ENCODE data around the gene CLK2.

CLK2 gene

DNA sequence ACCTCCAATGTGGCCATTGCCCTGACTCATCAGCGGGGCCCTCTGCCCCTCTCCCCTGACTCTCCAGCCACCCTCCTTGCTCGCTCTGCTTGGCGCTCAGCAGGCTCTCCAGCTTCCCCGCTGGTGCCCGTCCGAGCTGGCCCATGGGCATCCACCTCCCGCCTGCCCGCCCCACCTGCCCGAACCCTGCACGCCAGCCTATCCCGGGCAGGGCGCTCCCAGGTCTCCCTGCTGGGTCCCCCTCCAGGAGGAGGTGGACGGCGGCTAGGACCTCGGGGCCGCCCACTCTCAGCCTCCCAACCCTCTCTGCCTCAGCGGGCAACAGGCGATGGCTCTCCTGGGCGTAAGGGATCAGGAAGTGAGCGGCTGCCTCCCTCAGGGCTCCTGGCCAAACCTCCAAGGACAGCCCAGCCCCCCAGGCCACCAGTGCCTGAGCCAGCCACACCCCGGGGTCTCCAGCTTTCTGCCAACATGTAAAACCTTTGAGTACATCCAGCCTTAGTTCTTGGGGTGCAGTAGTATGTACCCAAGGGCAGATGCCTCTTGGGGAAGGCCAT lies 14.8 kb upstream of the CLK2 start:
- TF ChIP-seq POLR2A (IDR thresholded peaks at IDR 0.05; ENCODE audit: low read depth, low read length): no peak
- no peak for TF ChIP-seq TAF1 (IDR thresholded peaks at IDR 0.05; ENCODE audit: low read depth, low read length)
- TF ChIP-seq SPI1 (IDR thresholded peaks at IDR 0.05; ENCODE audit: low read depth, low read length): no peak
- no peak for TF ChIP-seq POLR2AphosphoS5 (IDR thresholded peaks at IDR 0.05; ENCODE audit: low read depth, low read length)
- TF ChIP-seq POU2F2 (IDR thresholded peaks at IDR 0.05; ENCODE audit: low read depth, low read length): no peak
- TF ChIP-seq PAX5 (IDR thresholded peaks at IDR 0.05; ENCODE audit: insufficient read depth, low read length, severe bottlenecking): no peak
- FAIRE-seq (no peak), DNase-seq (ENCODE audit: insufficient read length, low spot score) (no peak)

- FAIRE-seq: no peak
- DNase-seq (ENCODE audit: insufficient read length, low spot score): no peak
- TF ChIP-seq POU2F2 (IDR thresholded peaks at IDR 0.05; ENCODE audit: low read depth, low read length) (no peak), TAF1 (IDR thresholded peaks at IDR 0.05; ENCODE audit: low read depth, low read length) (no peak), SPI1 (IDR thresholded peaks at IDR 0.05; ENCODE audit: low read depth, low read length) (no peak), PAX5 (IDR thresholded peaks at IDR 0.05; ENCODE audit: insufficient read depth, low read length, severe bottlenecking) (no peak), POLR2A (IDR thresholded peaks at IDR 0.05; ENCODE audit: low read depth, low read length) (no peak)
These were observed 13.2 kb upstream of the CLK2 start for GRCh38 chr1:155286544-155286943.

DNA sequence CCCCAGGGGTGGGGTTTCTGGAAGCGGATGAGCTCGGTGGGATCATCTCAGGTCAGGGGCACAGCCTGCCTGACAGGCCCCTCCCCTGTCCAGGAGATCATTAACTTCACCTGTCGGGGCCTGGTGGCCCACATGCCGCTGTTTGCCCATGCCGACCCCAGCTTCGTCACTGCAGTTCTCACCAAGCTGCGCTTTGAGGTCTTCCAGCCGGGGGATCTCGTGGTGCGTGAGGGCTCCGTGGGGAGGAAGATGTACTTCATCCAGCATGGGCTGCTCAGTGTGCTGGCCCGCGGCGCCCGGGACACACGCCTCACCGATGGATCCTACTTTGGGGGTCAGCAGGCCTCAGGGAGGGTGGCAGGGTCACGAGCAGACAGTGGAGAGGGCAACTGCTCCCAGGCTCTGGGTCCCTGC lies 12.3 kb upstream of the CLK2 start:
- FAIRE-seq: no peak
- TF ChIP-seq POLR2AphosphoS5 (IDR thresholded peaks at IDR 0.05; ENCODE audit: low read depth, low read length): no peak
- no peak for TF ChIP-seq TAF1 (IDR thresholded peaks at IDR 0.05; ENCODE audit: low read depth, low read length)
- no peak for TF ChIP-seq POLR2A (IDR thresholded peaks at IDR 0.05; ENCODE audit: low read depth, low read length)
- TF ChIP-seq SPI1 (IDR thresholded peaks at IDR 0.05; ENCODE audit: low read depth, low read length): no peak
- no peak for TF ChIP-seq POU2F2 (IDR thresholded peaks at IDR 0.05; ENCODE audit: low read depth, low read length)
- TF ChIP-seq PAX5 (IDR thresholded peaks at IDR 0.05; ENCODE audit: insufficient read depth, low read length, severe bottlenecking): no peak
- no peak for DNase-seq (ENCODE audit: insufficient read length, low spot score)

GRCh38 chr1:155285063-155285462 lies 11.8 kb upstream of the CLK2 start:
- no peak for FAIRE-seq
- TF ChIP-seq PAX5 (IDR thresholded peaks at IDR 0.05; ENCODE audit: insufficient read depth, low read length, severe bottlenecking): no peak
- TF ChIP-seq TAF1 (IDR thresholded peaks at IDR 0.05; ENCODE audit: low read depth, low read length): no peak
- TF ChIP-seq POLR2A (IDR thresholded peaks at IDR 0.05; ENCODE audit: low read depth, low read length): no peak
- TF ChIP-seq POU2F2 (IDR thresholded peaks at IDR 0.05; ENCODE audit: low read depth, low read length): no peak
- TF ChIP-seq POLR2AphosphoS5 (IDR thresholded peaks at IDR 0.05; ENCODE audit: low read depth, low read length): no peak
- TF ChIP-seq SPI1 (IDR thresholded peaks at IDR 0.05; ENCODE audit: low read depth, low read length): no peak

DNA sequence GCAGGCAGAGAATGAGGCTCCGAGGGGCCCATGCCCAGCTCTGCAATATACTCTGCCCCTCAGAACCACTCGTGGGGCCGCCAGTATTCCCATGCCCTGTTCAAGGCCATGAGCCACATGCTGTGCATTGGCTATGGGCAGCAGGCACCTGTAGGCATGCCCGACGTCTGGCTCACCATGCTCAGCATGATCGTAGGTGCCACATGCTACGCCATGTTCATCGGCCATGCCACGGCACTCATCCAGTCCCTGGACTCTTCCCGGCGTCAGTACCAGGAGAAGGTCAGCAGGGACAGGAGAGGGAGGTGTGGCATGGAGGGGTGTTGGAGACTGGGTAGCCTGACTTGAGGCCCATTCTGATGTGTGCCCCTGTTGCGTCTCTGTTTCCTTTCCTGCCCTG lies 11.2 kb upstream of the CLK2 start:
- no peak for DNase-seq (ENCODE audit: insufficient read length, low spot score)
- no peak for FAIRE-seq
- no peak for TF ChIP-seq POU2F2 (IDR thresholded peaks at IDR 0.05; ENCODE audit: low read depth, low read length)
- no peak for TF ChIP-seq PAX5 (IDR thresholded peaks at IDR 0.05; ENCODE audit: insufficient read depth, low read length, severe bottlenecking)
- TF ChIP-seq SPI1 (IDR thresholded peaks at IDR 0.05; ENCODE audit: low read depth, low read length): no peak
- TF ChIP-seq POLR2AphosphoS5 (IDR thresholded peaks at IDR 0.05; ENCODE audit: low read depth, low read length): no peak
- TF ChIP-seq POLR2A (IDR thresholded peaks at IDR 0.05; ENCODE audit: low read depth, low read length): no peak
- no peak for TF ChIP-seq TAF1 (IDR thresholded peaks at IDR 0.05; ENCODE audit: low read depth, low read length)

More at GRCh38 chr1:155285063-155285462, 11.8 kb upstream of the CLK2 start:
- DNase-seq (ENCODE audit: insufficient read length, low spot score): no peak

DNA sequence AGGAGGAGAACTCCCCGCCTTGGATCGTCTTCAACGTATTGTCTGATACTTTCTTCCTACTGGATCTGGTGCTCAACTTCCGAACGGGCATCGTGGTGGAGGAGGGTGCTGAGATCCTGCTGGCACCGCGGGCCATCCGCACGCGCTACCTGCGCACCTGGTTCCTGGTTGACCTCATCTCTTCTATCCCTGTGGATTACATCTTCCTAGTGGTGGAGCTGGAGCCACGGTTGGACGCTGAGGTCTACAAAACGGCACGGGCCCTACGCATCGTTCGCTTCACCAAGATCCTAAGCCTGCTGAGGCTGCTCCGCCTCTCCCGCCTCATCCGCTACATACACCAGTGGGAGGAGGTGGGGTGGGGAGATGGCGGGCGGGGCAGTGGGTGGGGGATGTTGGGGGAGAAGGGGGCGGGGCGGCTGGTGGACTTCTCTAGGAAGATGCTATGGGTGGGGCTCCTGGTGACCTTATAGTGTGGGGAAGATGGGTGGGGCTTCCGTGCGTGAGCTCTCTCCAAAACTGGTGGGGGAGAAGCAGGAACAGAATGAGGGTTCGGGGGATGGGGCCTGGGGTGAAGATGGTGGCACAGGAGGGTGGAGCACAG lies 9.3 kb upstream of the CLK2 start:
- no peak for TF ChIP-seq POLR2AphosphoS5 (IDR thresholded peaks at IDR 0.05; ENCODE audit: low read depth, low read length)
- TF ChIP-seq SPI1 (IDR thresholded peaks at IDR 0.05; ENCODE audit: low read depth, low read length): no peak
- TF ChIP-seq POLR2A (IDR thresholded peaks at IDR 0.05; ENCODE audit: low read depth, low read length): no peak
- no peak for TF ChIP-seq PAX5 (IDR thresholded peaks at IDR 0.05; ENCODE audit: insufficient read depth, low read length, severe bottlenecking)
- TF ChIP-seq TAF1 (IDR thresholded peaks at IDR 0.05; ENCODE audit: low read depth, low read length): no peak
- TF ChIP-seq POU2F2 (IDR thresholded peaks at IDR 0.05; ENCODE audit: low read depth, low read length): no peak
- DNase-seq (ENCODE audit: insufficient read length, low spot score) (no peak), FAIRE-seq (no peak)

- TF ChIP-seq SPI1 (IDR thresholded peaks at IDR 0.05; ENCODE audit: low read depth, low read length) (no peak), PAX5 (IDR thresholded peaks at IDR 0.05; ENCODE audit: insufficient read depth, low read length, severe bottlenecking) (no peak), POLR2A (IDR thresholded peaks at IDR 0.05; ENCODE audit: low read depth, low read length) (no peak), POLR2AphosphoS5 (IDR thresholded peaks at IDR 0.05; ENCODE audit: low read depth, low read length) (no peak), TAF1 (IDR thresholded peaks at IDR 0.05; ENCODE audit: low read depth, low read length) (no peak), POU2F2 (IDR thresholded peaks at IDR 0.05; ENCODE audit: low read depth, low read length) (no peak)
- no peak for DNase-seq (ENCODE audit: insufficient read length, low spot score)
- FAIRE-seq: no peak
These were observed 6.0 kb upstream of the CLK2 start for GRCh38 chr1:155279268-155279667.

DNA sequence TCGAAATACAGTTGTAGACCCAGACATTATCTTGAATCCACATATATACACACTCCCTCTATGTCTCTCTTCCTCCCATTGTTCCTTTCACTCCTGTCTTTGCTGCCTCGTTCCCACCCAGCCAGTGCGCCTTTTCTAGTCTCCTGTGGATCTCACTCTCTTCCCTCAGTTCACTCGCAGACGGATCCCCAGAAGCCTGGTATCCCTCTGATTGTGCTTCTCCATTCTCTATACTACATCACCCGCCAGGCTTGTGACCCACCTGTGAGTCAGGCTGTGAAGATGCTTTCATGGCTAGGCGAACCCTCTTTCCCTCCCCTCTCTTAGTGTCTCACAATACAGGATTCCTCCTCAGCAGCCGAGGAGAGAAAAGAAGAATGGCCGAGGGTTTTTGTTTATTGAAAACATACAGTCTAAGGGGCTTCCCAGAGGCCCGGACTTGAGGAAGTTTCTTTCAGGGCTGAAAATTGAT lies 5.4 kb upstream of the CLK2 start:
- DNase-seq (ENCODE audit: insufficient read length, low spot score) (no peak), FAIRE-seq (no peak)
- no peak for TF ChIP-seq SPI1 (IDR thresholded peaks at IDR 0.05; ENCODE audit: low read depth, low read length)
- no peak for TF ChIP-seq TAF1 (IDR thresholded peaks at IDR 0.05; ENCODE audit: low read depth, low read length)
- no peak for TF ChIP-seq POLR2AphosphoS5 (IDR thresholded peaks at IDR 0.05; ENCODE audit: low read depth, low read length)
- no peak for TF ChIP-seq POLR2A (IDR thresholded peaks at IDR 0.05; ENCODE audit: low read depth, low read length)
- TF ChIP-seq POU2F2 (IDR thresholded peaks at IDR 0.05; ENCODE audit: low read depth, low read length): no peak
- TF ChIP-seq PAX5 (IDR thresholded peaks at IDR 0.05; ENCODE audit: insufficient read depth, low read length, severe bottlenecking): no peak

GRCh38 chr1:155277902-155278688 lies 4.8 kb upstream of the CLK2 start:
- TF ChIP-seq TAF1 (IDR thresholded peaks at IDR 0.05; ENCODE audit: low read depth, low read length): no peak
- TF ChIP-seq SPI1 (IDR thresholded peaks at IDR 0.05; ENCODE audit: low read depth, low read length): no peak
- no peak for TF ChIP-seq POLR2A (IDR thresholded peaks at IDR 0.05; ENCODE audit: low read depth, low read length)
- TF ChIP-seq PAX5 (IDR thresholded peaks at IDR 0.05; ENCODE audit: insufficient read depth, low read length, severe bottlenecking): no peak
- no peak for TF ChIP-seq POU2F2 (IDR thresholded peaks at IDR 0.05; ENCODE audit: low read depth, low read length)
- TF ChIP-seq POLR2AphosphoS5 (IDR thresholded peaks at IDR 0.05; ENCODE audit: low read depth, low read length): no peak
- DNase-seq (ENCODE audit: insufficient read length, low spot score) (no peak), FAIRE-seq (peak; percentile 31)
